GM18526 (cell line): ENCODE results near the gene TRAM2.

ENCODE experiments used
- POLR2A ChIP-seq: IDR thresholded peaks from 3 replicates; pipeline ENCODE4 v1.6.1; 2011; ENCODE audit not compliant: insufficient read length; ENCODE audit errors: extremely low read depth

The TRAM2 gene

DNA sequence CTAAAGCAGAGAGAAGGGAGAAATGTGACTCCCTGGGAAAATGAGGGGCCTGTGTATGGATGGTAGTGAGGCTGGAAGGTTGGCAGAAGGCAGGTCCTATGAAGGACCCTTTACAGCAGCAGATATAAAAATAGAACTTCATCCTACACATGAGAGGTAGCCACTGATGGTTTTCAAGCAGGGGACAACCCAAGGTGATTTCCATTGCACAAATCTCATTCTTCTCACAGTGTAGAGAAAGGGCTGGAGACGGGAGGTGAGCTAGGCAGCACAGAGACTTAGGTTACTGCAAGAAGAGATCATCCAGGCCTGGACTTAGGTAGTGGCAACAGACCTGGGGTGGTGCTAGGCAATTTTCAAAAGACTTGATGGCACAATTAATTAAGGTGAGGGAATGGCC, 30.7 kb downstream of the TRAM2 start:
- TF ChIP-seq POLR2A: no peak

DNA sequence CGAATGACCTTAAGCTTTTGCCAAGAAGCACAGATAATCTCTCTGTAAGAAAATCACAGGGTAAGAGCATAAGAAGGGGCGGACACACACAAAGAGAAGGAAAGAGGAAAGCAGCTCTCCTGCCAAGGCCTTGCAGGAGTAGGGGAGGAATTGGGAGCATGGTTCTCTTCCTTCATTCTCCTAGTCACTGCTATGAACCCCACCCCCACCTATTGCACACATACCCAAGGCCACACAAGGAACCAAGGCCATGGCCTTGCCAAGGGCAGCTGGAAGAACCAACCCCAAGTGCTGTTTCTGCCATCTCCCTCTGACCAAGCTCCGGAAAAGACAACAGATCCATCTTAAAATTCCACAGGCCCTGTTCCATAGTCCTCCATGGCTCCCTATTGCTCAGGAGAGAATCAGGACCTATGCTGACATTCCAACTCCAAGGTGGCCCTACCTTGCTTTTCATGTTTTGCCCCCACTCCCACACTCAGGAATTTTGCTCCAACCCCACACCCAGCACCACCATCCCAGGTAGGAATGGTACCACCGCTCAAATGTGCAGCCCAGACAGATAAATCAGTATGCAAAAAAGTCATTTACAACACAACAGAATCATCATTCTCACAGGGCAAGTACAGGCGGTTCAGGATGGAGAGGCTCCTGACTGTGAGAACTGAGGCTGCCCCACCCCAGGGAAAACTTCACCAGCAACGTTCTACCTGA, 31.3 kb downstream of the TRAM2 start:
- TF ChIP-seq POLR2A: no peak

DNA sequence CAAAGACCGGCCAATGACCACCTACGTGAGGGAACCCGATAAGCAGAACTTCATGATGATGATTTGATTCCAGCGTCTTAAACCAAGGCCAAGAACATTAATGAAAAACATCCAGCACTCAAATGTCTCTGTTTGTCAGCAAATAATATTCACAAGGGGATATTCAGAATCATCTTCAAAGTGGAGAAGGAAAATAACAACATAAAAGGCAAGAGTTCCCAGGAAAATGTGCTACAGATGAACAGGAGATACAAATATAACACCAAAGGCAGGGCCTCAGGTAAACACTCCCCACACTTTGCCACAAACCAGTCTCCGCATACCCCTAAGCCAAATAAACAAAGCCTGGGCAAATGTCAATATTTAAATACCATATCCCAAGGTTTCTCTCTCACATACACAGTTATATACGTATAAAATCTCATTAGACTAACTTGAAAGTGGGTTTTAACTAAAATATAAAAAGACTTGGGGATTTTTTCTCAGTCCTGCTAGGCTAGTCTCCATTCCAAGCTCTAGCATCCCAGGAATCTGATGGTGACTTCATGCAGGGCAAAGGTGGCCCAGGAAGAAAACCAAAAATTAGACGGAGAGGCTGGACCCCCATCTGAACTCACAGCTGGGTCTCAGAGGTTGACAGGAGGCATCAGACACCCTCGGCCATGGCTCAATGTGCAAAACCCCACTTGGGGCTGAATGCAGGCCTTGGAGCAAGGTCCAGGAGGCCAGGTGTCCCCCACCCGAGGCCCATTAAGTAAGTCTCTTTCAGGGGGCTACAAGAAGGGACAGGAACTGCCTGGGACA, 32.1 kb downstream of the TRAM2 start:
- TF ChIP-seq POLR2A: no peak

DNA sequence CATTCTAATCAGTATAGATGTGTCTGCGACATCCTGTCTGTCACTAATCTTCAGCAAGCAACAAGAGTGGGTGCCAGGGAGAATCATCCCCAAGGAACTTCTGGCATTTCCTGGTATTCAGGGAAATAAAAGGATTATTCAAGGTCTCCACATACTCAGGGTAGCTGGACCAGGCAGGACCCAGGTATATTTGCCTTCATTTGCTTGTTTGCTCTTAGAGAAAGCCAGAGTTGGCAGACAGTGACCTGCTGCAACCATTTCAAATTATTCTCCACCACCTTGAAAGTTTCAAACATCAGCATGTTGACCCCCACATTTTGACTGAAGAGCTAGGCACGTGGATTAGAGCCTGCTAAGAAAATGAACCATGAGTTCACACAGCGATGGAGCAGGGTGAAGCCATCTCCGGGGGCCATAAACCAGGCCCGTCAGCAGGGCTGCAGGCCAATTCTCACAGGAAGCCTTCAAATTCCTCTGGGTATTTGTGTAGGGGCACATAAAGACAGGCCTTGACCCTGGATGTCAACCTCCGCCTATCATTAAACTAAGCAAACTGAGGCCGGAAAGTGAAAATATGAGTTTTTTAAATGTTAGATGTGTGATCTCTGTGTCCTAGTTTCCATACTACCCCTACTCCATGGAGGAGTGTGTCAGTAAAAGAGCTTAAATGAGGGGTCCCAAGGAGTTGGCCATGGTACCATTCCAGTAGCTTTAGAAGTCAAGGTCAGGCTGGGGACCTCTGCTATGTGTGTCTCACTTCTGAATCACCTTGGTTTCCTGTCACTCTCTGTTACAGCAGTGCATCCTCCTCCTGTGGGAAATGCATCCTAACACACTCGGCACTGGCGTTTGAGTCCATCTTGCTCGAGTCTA, 32.9 kb downstream of the TRAM2 start:
- no peak for TF ChIP-seq POLR2A

DNA sequence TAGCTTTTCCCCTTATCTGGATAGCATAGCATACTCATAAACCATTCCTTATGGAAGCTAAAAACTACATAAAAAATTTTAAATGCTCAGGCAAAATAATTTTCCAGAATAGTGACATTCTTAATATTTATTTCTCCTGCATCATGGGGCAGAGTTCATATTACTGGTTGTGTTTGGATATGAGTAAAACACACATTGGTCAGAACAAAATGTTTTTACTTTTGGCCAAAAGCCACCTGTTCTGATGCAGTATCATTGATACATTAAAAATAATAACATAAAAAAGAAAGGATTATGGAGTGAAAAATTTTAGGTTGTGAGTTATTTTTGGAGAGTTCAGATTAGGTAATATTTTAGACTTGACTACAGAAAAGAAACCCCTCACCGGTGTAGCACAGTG, 33.6 kb downstream of the TRAM2 start:
- no peak for TF ChIP-seq POLR2A

- no peak for TF ChIP-seq POLR2A
These were observed 35.7 kb downstream of the TRAM2 start for GRCh38 chr6:52541135-52541534.

DNA sequence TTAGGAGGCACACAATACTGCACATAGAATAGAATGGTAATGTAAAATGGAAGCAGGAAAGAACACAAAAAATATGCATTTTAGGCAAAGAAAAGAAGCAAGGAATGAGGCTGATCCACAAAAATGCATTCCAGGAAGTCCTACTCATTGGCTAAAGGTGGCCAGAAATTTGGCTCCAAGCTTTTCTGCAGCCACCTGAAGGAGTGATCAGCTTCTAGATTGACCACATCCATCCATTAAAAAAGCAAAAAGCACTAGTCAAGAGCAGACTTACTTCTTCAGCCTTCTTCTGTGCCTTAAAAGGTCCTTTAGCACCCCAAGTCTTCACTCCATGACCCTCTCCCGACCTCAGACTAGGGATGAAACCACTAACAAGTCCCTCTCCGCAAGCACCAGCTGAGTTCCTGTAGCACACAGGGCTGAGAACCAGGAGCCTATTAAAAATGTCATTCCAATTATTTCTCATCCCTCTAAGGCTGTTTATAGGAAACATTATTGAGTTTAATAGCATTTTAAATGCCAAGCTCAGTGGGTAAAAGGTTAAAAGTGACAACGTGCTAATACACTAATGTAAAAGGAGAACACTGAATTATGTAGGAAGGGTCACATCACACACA, 36.5 kb downstream of the TRAM2 start:
- no peak for TF ChIP-seq POLR2A

DNA sequence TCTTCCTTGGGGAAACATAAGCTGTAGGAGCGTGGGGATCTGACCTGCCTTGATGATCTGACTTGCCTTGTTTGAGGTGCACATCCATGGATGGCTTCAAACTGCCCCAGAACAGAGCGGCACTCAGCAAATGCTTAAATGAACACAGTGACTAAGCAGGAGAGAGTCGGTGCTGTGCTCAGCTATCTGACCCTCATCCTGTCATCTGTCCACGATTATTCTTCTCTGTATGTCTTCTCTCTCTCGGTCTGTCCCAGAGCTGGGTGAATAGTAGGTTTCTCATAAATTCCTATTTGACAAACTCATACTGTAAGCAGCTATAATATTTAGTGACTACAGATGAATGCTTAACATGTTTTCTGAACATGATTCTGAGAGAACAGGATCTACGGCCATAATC, 37.3 kb downstream of the TRAM2 start:
- TF ChIP-seq POLR2A: no peak

DNA sequence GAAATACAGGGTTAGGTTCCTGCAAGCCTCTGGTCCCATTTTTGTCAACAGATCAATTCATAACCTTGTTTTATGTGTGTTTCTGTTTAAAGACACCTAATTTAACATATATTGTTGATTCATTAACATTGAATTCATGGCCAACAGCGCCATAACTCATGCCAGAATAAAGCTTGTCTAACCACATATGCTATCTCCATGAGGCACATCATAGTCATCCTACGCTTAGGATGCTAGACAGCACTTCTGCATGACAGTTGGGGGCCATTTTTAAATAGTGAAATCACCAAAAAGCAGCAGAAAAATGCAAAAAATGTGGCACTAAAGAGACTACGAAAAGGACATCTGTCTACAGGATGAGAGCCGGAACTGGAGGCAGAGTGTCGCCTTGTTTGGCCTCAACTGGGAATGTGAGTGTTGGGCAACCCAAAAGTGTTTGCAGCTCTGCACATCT, 37.9 kb downstream of the TRAM2 start:
- no peak for TF ChIP-seq POLR2A

GRCh38 chr6:52538252-52538900, 38.5 kb downstream of the TRAM2 start:
- TF ChIP-seq POLR2A: no peak

GRCh38 chr6:52537001-52537753, 39.7 kb downstream of the TRAM2 start:
- no peak for TF ChIP-seq POLR2A

DNA sequence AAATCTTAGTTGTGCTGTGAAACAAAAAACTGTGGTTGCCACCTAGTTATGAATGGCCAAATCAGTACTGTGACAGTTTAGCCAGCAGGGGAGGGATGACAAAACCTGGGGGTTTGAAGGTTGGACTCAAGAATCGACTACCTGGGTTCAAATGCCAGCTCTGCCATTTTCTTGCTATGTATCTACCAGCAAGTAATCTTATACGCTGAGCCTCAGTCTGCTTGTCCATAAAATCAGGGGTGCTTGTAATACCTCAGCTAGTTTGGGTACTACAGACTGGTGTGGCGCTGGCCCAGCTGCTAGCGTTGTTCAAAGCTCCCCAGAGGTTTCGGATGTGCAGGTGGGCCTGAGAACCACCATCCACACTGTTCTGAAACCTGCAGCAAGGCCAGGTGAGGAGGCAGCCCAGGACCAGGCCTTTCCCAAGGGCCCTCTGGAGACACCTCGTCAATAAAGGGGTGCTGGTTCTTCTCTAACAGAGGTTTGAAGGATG, 40.4 kb downstream of the TRAM2 start:
- TF ChIP-seq POLR2A: no peak

GRCh38 chr6:52535711-52536423, 41.0 kb downstream of the TRAM2 start:
- no peak for TF ChIP-seq POLR2A
